SK-N-MC (cell line): ENCODE measurements around the gene HOMER2.

Experiments used
- DNase-seq: peaks from one replicate; pipeline ENCODE4 v3.0.0-alpha.2; 2011; ENCODE audit warnings: low read depth, low spot score
- H3K27ac ChIP-seq: fragments of 200-600 bp; sonication (generic); 2 replicates; pipeline ENCODE4 v1.5.1; 2016; ENCODE audit warnings: mixed run types
- H3K36me3 ChIP-seq: fragments of 200-600 bp; sonication (generic); 2 replicates; pipeline ENCODE4 v1.6.1; 2017; ENCODE audit warnings: antibody characterized with exemption, low read length, mixed read lengths; ENCODE audit not compliant: insufficient read depth
- H3K4me3 ChIP-seq: fragments of 200-600 bp; sonication (generic); 2 replicates; pipeline ENCODE4 v1.5.1; 2016
- H3K9ac ChIP-seq: fragments of 200-600 bp; sonication (generic); 2 replicates; pipeline ENCODE4 v1.8.0; 2017; ENCODE audit warnings: mixed run types, mixed read lengths; ENCODE audit not compliant: insufficient read length
- H3K9me3 ChIP-seq: fragments of 200-600 bp; sonication (generic); 2 replicates; pipeline ENCODE4 v1.6.1; 2017; ENCODE audit warnings: low read depth, mild to moderate bottlenecking, antibody characterized with exemption, low read length, moderate library complexity, mixed read lengths
- EZH2 ChIP-seq: fragments of 200-600 bp; sonication (generic); IDR thresholded peaks from one replicate; pipeline ENCODE4 v1.6.1; 2017; ENCODE audit warnings: antibody characterized with exemption
- FOXP2 ChIP-seq: optimal IDR thresholded peaks from 2 replicates; pipeline ENCODE3; 2011; ENCODE audit warnings: mild to moderate bottlenecking, moderate library complexity; ENCODE audit not compliant: insufficient read depth; ENCODE audit errors: extremely low read length, control extremely low read depth
- POLR2AphosphoS5 ChIP-seq: IDR thresholded peaks from 2 replicates; pipeline ENCODE4 v1.6.1; 2012; ENCODE audit warnings: mild to moderate bottlenecking, low read depth, low read length, borderline replicate concordance

The HOMER2 gene

GRCh38 chr15:82838096-82838735 is 114.3 kb downstream of the HOMER2 start:
- no peak for TF ChIP-seq FOXP2
- no peak for TF ChIP-seq EZH2
- no peak for TF ChIP-seq POLR2AphosphoS5

GRCh38 chr15:82835391-82835917 is 117.1 kb downstream of the HOMER2 start:
- DNase-seq, result no peak
- Histone ChIP-seq H3K36me3 (peaks cover 37% of the 10 kb centered on the region), H3K9ac (no peak overlapping the region), H3K27ac (no peak overlapping the region), H3K9me3 (no peaks in the 10 kb centered on the region), H3K4me3 (no peak overlapping the region)
- no peak for TF ChIP-seq POLR2AphosphoS5
- no peak for TF ChIP-seq EZH2
- TF ChIP-seq FOXP2, result no peak

More at GRCh38 chr15:82838096-82838735, 114.3 kb downstream of the HOMER2 start:
- Histone ChIP-seq H3K36me3 (peaks cover 23% of the 10 kb centered on the region; the same call in 1 of the 2 replicates), H3K9me3 (no peaks in the 10 kb centered on the region), H3K9ac (no peak overlapping the region), H3K4me3 (no peak overlapping the region), H3K27ac (no peak overlapping the region)
- DNase-seq, result no peak

- TF ChIP-seq FOXP2 (no peak), POLR2AphosphoS5 (no peak), EZH2 (no peak)
- Histone ChIP-seq H3K9me3 (no peaks in the 10 kb centered on the region), H3K4me3 (no peak overlapping the region), H3K36me3 (peaks cover 43% of the 10 kb centered on the region), H3K9ac (no peak overlapping the region), H3K27ac (no peak overlapping the region)
- no peak for DNase-seq
Observed at GRCh38 chr15:82833362-82833682, 119.2 kb downstream of the HOMER2 start.

GRCh38 chr15:82832601-82833361 is 119.7 kb downstream of the HOMER2 start:
- Histone ChIP-seq H3K9ac (no peak overlapping the region), H3K4me3 (no peak overlapping the region), H3K36me3 (peaks cover 48% of the 10 kb centered on the region), H3K27ac (no peak overlapping the region), H3K9me3 (no peaks in the 10 kb centered on the region)
- TF ChIP-seq EZH2, result no peak
- no peak for TF ChIP-seq POLR2AphosphoS5
- TF ChIP-seq FOXP2, result no peak
- no peak for DNase-seq

- no peak overlapping the region for H3K9ac ChIP-seq
- no peak overlapping the region for H3K4me3 ChIP-seq
- no peak for TF ChIP-seq FOXP2
- no peak for TF ChIP-seq EZH2
- no peak for TF ChIP-seq POLR2AphosphoS5
- no peak overlapping the region for H3K27ac ChIP-seq
- no peak for DNase-seq
- H3K36me3 ChIP-seq, result peaks cover 48% of the 10 kb centered on the region
- no peaks in the 10 kb centered on the region for H3K9me3 ChIP-seq
Observed at GRCh38 chr15:82831894-82832600, 120.5 kb downstream of the HOMER2 start.

- DNase-seq, result no peak
- H3K9ac ChIP-seq, result no peak overlapping the region
- no peak overlapping the region for H3K4me3 ChIP-seq
- TF ChIP-seq POLR2AphosphoS5, result no peak
- no peak for TF ChIP-seq EZH2
- no peak for TF ChIP-seq FOXP2
- H3K9me3 ChIP-seq, result no peaks in the 10 kb centered on the region
- H3K27ac ChIP-seq, result no peak overlapping the region
- H3K36me3 ChIP-seq, result peaks cover 53% of the 10 kb centered on the region
Observed at GRCh38 chr15:82830427-82831173, 121.9 kb downstream of the HOMER2 start.

GRCh38 chr15:82829234-82829633 is 123.3 kb downstream of the HOMER2 start:
- Histone ChIP-seq H3K4me3 (no peak overlapping the region), H3K9ac (no peak overlapping the region), H3K27ac (no peak overlapping the region), H3K9me3 (no peaks in the 10 kb centered on the region), H3K36me3 (peaks cover 42% of the 10 kb centered on the region)
- no peak for DNase-seq
- TF ChIP-seq POLR2AphosphoS5, result no peak
- no peak for TF ChIP-seq EZH2
- TF ChIP-seq FOXP2, result no peak

- Histone ChIP-seq H3K9me3 (no peaks in the 10 kb centered on the region), H3K27ac (no peak overlapping the region), H3K9ac (no peak overlapping the region), H3K36me3 (peaks cover 39% of the 10 kb centered on the region), H3K4me3 (no peak overlapping the region)
- no peak for DNase-seq
- TF ChIP-seq EZH2 (no peak), POLR2AphosphoS5 (no peak), FOXP2 (no peak)
Observed at GRCh38 chr15:82828075-82828474, 124.4 kb downstream of the HOMER2 start.
